ENCODE results near the gene APBB3.
"Not testable (repeated sequence)": the region's sequence is repeated elsewhere in the genome, so short reads cannot be mapped to it uniquely, and the experiment has no call there.

Gene APBB3

GRCh38 chr5:140564196-140565023, at the start of gene APBB3, which contains the start of gene SLC35A4:
APBB3 (minus strand) TSS chr5:140564598; CDS start chr5:140564245, 353 bp downstream.
SLC35A4 (plus strand) TSS chr5:140564828; CDS start chr5:140567170, 2,342 bp downstream.
- H3K4me3 ChIP-seq (ENCODE audit: low read length) = peak within 1 kb of the TSS; percentile 97
- peak; percentile 85 for DNase-seq (ENCODE audit: low read depth)
- TF ChIP-seq CTCF (conservative IDR thresholded peaks at IDR 0.05; ENCODE audit: low read depth, low read length) = no peak

GRCh38 chr5:140611020-140611521, 46.7 kb upstream of the APBB3 start:
- TF ChIP-seq CTCF (conservative IDR thresholded peaks at IDR 0.05; ENCODE audit: low read depth, low read length) = no peak
- no peak for DNase-seq (ENCODE audit: low read depth)
- no peak overlapping the region for H3K4me3 ChIP-seq (ENCODE audit: low read length)

- no peak overlapping the region for H3K4me3 ChIP-seq (ENCODE audit: low read length)
- DNase-seq (ENCODE audit: low read depth) = no peak
- TF ChIP-seq CTCF (conservative IDR thresholded peaks at IDR 0.05; ENCODE audit: low read depth, low read length) = no peak
Measured at GRCh38 chr5:140609126-140609525, 44.7 kb upstream of the APBB3 start.

GRCh38 chr5:140608722-140609121, 44.3 kb upstream of the APBB3 start:
- no peak overlapping the region for H3K4me3 ChIP-seq (ENCODE audit: low read length)
- no peak for TF ChIP-seq CTCF (conservative IDR thresholded peaks at IDR 0.05; ENCODE audit: low read depth, low read length)
- DNase-seq (ENCODE audit: low read depth) = no peak

- DNase-seq (ENCODE audit: low read depth) = no peak
- H3K4me3 ChIP-seq (ENCODE audit: low read length) = no peak overlapping the region
- no peak for TF ChIP-seq CTCF (conservative IDR thresholded peaks at IDR 0.05; ENCODE audit: low read depth, low read length)
Measured at GRCh38 chr5:140607031-140607430, 42.6 kb upstream of the APBB3 start.

- H3K4me3 ChIP-seq (ENCODE audit: low read length) = no peak overlapping the region
- TF ChIP-seq CTCF (conservative IDR thresholded peaks at IDR 0.05; ENCODE audit: low read depth, low read length) = no peak
- no peak for DNase-seq (ENCODE audit: low read depth)
Measured at GRCh38 chr5:140605879-140606278, 41.5 kb upstream of the APBB3 start.

GRCh38 chr5:140603734-140604133, 39.3 kb upstream of the APBB3 start:
- no peak for TF ChIP-seq CTCF (conservative IDR thresholded peaks at IDR 0.05; ENCODE audit: low read depth, low read length)
- DNase-seq (ENCODE audit: low read depth) = no peak
- H3K4me3 ChIP-seq (ENCODE audit: low read length) = no peak overlapping the region

- DNase-seq (ENCODE audit: low read depth); H3K4me3 ChIP-seq (ENCODE audit: low read length): not testable (repeated sequence)
Measured at GRCh38 chr5:140603446-140603698, 39.0 kb upstream of the APBB3 start.

Data from retinal pigment epithelial cell (primary cell).